HL-60/S4 treated with retinoic acid at 250 ng/mL for 4 days and 3 days (cell line): ENCODE measurements around the gene GNAZ.
"Not testable (repeated sequence)": the region's sequence is repeated elsewhere in the genome, so short reads cannot be mapped to it uniquely, and the experiment has no call there.

Source experiments
- in situ Hi-C: fragments of 300-500 bp; cut with MboI; formaldehyde crosslinking; loops from 2 replicates; pipeline ENCODE4 v1.7.0; 2022; ENCODE audit warnings: low sequenced_read_pairs

Gene GNAZ

DNA sequence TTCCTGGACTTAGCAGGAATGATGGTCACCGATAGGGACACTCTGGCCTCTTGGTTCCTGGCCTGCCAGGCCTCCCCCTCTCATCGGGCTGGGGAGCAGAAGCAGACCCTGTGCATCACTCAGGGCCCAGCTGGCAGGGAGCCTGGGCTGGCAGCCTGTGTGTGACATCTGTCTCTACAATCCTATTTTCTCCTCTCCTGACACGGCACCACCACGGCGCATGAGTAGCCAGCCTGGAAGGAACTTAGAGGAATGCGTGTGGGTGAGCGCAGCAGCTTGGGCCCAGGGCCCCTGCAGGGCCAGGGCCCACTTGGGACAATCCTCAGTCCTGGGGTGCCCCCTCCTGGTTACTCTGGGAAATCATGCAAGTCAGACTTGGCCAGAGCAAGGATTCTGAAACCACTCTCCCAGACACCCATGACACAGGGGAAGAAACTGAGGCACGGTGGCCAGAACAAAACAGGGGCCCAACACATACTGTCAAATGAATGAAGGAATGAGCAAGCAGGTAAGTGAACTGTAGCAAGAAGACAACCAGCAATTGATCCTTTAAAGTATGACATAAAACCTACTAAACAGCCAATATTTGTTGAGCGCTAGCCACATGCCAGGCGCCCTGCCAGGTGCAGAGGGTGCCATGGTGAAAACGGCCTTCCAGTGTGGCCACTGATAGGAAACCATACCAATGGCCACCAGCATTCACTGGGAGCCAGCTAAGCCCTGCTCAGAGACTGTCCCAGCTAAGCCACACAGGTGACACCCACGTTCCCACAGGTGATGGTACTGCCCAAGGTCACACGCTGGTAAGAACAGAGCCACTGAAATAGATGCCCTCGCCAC lies 58.2 kb downstream of the GNAZ start:
- in situ Hi-C loops: loop anchor here (10.0 kb wide), 1 partner anchor 164 kb away; no protein-coding TSS in a partner anchor

DNA sequence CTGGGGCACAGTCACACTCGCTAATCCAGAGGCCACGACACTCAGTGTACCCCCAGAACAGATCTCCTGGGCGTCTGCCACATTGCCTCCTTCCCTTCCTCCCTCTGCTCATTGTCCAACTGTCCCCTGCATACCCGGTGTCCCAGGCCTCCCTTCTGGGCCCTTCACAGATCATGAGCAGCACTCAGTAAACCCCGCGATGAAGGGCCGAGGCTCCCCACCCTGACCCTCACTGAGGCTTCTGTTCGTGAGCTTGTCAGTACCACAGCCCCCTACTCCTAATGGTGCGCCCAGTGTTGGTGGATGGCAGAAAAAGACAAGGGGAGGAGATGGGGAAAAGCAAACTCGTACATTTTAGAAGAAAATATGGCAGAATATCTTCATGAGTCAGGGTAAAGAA lies 58.8 kb downstream of the GNAZ start:
- in situ Hi-C loops: loop anchor here (10.0 kb wide), 1 partner anchor 164 kb away; no protein-coding TSS in a partner anchor

GRCh38 chr22:23130697-23131096 lies 60.4 kb downstream of the GNAZ start:
- in situ Hi-C loops: no loop called here

GRCh38 chr22:23131931-23132330 lies 61.6 kb downstream of the GNAZ start:
- in situ Hi-C loops: no loop called here

DNA sequence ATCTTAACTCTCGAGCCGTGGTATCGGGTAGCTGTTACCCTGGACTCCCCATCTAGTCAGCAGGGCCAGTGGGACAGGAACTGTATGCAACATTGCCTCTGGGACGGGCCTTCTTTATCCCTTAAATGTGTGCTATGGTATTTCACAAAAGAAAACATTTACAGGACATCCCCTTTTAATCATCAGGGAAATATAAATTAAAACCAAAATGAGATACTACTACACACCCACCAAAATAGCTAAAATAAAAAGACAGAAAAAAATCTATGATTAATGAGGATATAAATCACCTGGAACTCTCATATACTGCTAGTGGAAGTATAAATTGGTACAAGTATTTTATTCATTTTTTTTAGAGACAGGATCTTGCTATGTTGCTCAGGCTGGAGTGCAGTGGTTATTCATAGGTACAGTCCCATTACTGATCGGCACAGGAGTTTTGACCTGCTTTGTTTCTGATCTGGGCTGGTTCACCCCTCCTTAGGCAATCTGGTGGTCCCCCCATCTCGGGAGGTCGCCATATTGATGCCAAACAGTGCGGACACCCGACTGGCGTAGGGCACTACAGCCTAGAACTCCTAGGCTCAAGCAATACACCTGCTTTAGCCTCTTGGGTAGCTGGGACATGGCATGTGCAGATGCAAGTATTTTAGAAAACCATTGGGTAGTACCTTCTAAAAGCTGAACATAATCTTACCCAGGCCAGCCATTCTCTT lies 62.2 kb downstream of the GNAZ start:
- in situ Hi-C loops: no loop called here

GRCh38 chr22:23133922-23134321 lies 63.6 kb downstream of the GNAZ start:
- in situ Hi-C loops: no loop called here

DNA sequence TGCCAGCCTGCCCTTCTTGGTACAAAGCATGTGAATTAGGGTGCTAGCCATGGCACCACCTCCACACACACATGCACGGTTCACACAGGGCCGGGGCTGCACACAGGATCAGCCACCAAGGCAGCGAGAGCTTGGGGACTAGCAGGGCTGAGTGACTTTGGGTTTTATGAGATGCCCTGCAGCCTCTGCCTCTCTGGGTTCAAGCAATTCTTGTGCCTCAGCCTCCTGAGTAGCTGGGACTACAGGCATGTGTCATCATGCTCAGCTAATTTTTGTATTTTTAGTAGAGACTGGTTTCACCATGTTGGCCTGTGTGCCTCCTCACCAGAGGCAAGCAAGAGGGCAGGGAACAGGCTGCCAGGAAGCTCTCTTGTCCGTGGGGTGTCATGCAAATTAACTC lies 66.7 kb downstream of the GNAZ start:
- in situ Hi-C loops: not testable (repeated sequence)

DNA sequence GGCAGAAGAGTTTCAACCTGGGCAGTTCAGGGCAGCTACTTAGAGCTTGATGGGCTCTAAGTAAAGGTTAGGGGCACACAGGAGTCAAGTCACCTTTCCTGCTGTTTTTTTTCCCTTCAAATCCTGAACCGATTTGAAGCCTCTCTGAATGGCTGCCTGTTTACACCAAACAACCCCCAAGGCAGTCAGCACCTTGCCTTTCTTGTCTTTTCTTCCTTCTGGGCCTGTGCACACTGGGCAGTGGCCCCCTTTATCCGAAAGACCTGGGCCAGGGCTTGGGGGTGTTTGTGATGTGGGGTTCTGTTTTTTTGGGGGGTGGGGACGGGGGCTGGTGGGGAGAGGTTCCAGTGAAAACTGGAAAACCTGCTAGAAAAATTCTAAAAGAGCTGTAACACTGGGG lies 67.1 kb downstream of the GNAZ start:
- in situ Hi-C loops: no loop called here

- in situ Hi-C loops: no loop called here
Measured at GRCh38 chr22:23137905-23138561, 67.7 kb downstream of the GNAZ start.

- in situ Hi-C loops: no loop called here
Measured at GRCh38 chr22:23138584-23139435, 68.5 kb downstream of the GNAZ start.

DNA sequence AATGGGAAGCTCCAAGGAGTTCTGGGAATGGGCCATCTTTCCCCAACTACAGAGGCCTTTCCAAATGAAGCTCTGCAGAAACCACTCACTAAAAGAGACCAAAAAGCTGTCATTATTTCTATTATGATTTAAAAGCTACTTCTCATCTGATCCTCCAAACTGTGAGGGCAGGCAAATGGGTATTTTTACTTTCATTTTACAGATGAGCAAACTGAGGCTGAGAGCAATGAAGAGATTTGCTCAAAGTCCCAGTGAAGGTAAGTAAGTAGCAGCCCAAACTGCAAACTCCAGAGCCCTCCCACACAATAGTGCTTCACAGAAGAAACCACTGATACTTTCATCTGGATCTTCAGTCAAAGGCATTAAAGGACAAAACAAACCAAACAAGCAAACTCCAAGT lies 70.1 kb downstream of the GNAZ start:
- in situ Hi-C loops: no loop called here

GRCh38 chr22:23142546-23143105 lies 72.3 kb downstream of the GNAZ start:
- in situ Hi-C loops: no loop called here

DNA sequence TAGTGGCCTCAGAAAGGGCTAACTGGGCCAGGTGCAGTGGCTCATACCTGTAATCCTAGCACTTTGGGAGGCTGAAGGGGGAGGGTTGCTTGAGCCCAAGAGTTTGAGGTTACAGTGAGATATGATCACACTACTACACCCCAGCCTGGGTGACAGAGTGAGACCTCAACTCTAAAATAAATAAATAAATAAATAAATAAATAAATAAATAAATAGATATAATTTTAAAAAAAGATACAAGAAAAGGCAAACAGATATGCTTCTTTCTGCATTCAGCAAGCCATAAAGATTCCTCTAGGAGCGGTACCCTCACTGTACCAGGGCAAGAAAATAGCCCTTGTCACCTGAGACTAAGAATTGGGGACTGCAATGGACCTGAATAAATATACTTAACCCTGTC lies 72.8 kb downstream of the GNAZ start:
- in situ Hi-C loops: no loop called here

DNA sequence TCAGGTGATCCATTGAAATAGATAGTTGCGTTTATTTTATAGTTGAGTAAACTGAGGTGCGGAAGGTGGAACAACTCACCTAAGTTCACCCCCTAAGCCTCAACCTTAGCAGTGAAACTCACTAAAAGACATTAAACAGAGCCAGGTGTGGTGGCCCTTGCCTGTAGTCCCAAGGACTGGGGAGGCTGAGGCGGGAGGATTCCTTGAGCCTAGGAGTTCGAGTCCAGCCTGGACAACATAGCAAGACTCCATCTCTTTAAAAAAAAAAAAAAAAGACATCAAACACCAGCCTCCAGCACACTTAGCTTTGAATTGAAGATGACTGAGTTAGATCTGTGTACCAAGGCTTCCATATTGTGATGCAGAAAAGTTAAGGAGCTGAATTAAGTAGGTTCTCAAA lies 74.1 kb downstream of the GNAZ start:
- in situ Hi-C loops: no loop called here

DNA sequence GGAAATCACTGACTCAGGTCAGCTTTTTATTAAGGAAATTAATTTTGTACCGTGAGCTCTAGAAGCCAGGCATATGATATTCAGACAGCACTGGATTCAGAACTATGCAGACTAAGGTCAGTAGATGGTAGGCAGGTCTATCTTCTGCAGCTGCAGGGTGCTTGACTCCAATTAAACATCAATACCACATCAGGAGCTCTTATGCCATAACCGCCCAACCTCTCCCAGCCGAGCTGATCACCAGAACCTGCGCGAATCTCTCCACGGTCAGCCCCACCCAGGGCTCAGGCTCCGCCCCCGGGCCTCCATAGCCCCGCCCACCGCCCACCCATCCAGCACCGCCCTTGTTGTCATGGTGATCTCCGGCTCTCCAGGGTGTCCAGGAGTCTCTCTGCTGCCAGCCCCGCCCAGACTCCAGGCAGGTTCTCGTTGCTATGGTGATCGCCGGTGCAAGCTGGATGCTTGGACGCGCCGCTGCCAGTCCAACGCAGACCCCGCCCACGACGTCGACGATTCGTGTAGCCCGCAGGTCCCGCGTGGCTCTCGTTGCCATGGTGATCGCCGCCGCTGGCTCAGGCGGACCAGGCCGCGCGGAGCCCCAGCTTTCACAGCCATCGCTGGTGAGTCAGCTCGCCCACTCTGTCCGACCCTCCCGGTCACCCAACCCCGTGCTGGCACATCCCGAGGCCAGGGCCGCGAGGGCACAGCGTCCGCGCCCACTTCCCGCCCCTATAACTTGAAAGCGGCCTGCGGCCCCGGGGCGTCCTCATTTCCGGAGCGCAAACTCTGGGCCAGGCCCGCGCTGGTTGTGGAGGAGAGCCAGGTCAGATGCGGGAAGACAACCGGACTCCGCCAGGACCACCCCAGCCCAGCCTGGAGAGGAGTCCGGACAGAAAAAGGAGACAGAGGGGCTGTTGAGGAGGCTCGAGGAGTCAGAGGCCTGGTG lies 74.9 kb downstream of the GNAZ start, which contains the start of gene RAB36:
Gene RAB36 (plus strand): TSS at position 546 of the 946 bp plus-strand sequence. CDS start 1,140 bp downstream, outside the sequence.
- in situ Hi-C loops: no loop called here

DNA sequence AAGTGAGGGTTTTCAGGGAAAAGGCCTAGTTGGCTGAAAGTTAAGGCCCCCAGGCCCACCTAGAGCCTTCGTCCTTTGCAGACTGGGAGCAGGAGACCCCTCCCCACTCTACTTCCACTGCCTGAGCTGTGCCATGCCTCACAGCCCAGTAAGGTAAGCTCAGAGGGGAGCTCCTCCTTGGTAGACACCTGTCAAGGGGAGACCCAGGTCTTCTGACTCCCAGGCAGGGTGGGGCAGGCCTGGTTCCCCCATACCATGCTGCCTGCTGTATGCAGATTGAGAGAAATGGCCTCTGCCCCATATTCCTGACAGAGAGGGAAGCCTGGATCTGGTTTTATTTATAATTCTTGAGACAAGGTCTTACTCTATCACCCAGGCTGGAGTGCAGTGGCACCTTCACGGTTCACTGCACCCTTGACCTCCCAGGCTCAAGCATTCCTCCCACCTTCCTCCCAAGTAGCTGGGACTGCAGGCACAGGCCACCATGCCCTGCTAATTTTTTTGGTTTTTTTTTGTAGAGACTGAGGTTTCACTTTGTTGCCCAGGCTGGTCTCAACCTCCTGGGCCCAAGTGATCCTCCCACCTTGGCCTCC lies 75.7 kb downstream of the GNAZ start:
- in situ Hi-C loops: no loop called here

GRCh38 chr22:23146478-23147205 lies 76.3 kb downstream of the GNAZ start:
- in situ Hi-C loops: no loop called here
